Measurements from ENCODE around the gene NTM. TPM values are rescaled to one million over a fixed set of nuclear protein-coding genes. Genes with fewer than 3 reads are reported as not detected.

NTM gene
- total RNA-seq, 1 experiment from 2014 or later = 0.73 TPM

DNA sequence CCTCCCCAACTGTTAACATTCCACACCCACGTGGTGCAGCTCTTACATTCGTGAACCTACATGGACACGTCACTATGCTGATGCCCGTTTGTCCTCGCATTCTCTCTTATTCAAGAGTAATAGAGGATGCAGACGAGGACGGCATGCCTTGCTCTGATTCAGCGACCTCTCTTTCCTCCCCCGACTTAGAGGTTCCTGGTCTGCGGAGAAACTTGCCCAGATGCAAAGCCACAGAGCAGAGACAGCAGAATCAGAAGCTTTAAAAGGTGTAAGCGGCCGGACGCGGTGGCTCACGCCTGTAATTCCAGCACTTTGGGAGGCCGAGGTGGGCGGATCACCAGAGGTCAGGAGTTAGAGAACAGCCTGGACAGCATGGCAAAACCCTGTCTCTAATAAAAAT is 288.0 kb downstream of the NTM start:
- CTCF ChIA-PET = interaction anchor here (0.6 kb wide), 1 partner anchor 17 kb away, joined by 4 read pairs; no protein-coding TSS in a partner anchor
- no peaks in the 10 kb centered on the region for H3K36me3 Mint-ChIP-seq (ENCODE audit: insufficient read depth, unreplicated experiment)
- intact Hi-C loops (cut with micrococcal nuclease; ENCODE audit: unreplicated experiment) = no loop called here
- H3K4me3 Mint-ChIP-seq (ENCODE audit: unreplicated experiment) = no peak overlapping the region
- peaks cover 38% of the 10 kb centered on the region for H3K27me3 Mint-ChIP-seq (ENCODE audit: insufficient read depth, unreplicated experiment)
- BruUV-seq (replicated peaks) = no TSS peak
- Histone ChIP-seq H3K9me3 (no peaks in the 10 kb centered on the region), H3K4me1 (no peaks in the 10 kb centered on the region), H3K4me3 (ENCODE audit: low read depth, low read length) (no peak overlapping the region), H3K27me3 (replicated peaks; ENCODE audit: control insufficient read depth, insufficient read depth, low read length) (no peaks in the 10 kb centered on the region), H3K36me3 (ENCODE audit: control insufficient read depth, insufficient read depth, low read length) (no peaks in the 10 kb centered on the region)
- no peak for DNase-seq
- TF ChIP-seq, protein P1, sequence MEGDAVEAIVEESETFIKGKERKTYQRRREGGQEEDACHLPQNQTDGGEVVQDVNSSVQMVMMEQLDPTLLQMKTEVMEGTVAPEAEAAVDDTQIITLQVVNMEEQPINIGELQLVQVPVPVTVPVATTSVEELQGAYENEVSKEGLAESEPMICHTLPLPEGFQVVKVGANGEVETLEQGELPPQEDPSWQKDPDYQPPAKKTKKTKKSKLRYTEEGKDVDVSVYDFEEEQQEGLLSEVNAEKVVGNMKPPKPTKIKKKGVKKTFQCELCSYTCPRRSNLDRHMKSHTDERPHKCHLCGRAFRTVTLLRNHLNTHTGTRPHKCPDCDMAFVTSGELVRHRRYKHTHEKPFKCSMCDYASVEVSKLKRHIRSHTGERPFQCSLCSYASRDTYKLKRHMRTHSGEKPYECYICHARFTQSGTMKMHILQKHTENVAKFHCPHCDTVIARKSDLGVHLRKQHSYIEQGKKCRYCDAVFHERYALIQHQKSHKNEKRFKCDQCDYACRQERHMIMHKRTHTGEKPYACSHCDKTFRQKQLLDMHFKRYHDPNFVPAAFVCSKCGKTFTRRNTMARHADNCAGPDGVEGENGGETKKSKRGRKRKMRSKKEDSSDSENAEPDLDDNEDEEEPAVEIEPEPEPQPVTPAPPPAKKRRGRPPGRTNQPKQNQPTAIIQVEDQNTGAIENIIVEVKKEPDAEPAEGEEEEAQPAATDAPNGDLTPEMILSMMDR (IDR thresholded peaks at IDR 0.05; ENCODE audit: insufficient read depth in 1 of 2, low read depth in 1 of 2, low read length in 1 of 2, severe bottlenecking in 1 of 2, unreplicated experiment in 1 of 2) = no peak
- no peaks in the 10 kb centered on the region for H3K9me3 Mint-ChIP-seq (ENCODE audit: unreplicated experiment)
- POLR2A ChIA-PET = no interaction called here
- no peak overlapping the region for H3K27ac Mint-ChIP-seq (ENCODE audit: unreplicated experiment)
- no peaks in the 10 kb centered on the region for H3K4me1 Mint-ChIP-seq (ENCODE audit: low read depth, unreplicated experiment)

DNA sequence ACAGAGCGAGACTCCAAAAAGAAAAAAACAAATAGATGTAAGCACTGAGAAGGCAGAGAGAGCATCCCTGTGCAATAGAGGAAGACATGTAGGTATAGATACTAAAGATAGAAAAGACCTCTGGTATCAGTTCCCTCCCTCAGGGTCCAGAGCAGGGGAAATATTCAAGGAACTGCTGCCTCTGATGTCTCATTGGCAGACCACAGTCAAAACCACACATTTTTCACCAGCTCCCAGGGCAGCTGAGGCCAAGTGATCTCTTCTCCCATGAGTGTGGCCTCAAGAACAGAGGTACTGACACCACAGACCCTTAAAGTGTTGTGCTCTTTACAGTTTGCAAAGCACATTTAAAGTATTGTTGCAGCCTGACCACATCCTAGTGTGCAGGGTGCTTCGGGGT is 288.5 kb downstream of the NTM start:
- no peaks in the 10 kb centered on the region for H3K36me3 Mint-ChIP-seq (ENCODE audit: insufficient read depth, unreplicated experiment)
- CTCF ChIA-PET = no interaction called here
- DNase-seq = no peak
- no peaks in the 10 kb centered on the region for H3K9me3 Mint-ChIP-seq (ENCODE audit: unreplicated experiment)
- H3K27me3 Mint-ChIP-seq (ENCODE audit: insufficient read depth, unreplicated experiment) = peaks cover 37% of the 10 kb centered on the region
- no peaks in the 10 kb centered on the region for H3K27me3 ChIP-seq (replicated peaks; ENCODE audit: control insufficient read depth, insufficient read depth, low read length)
- H3K4me3 Mint-ChIP-seq (ENCODE audit: unreplicated experiment) = no peak overlapping the region
- no peak overlapping the region for H3K27ac Mint-ChIP-seq (ENCODE audit: unreplicated experiment)
- no peaks in the 10 kb centered on the region for H3K4me1 ChIP-seq
- H3K9me3 ChIP-seq = no peaks in the 10 kb centered on the region
- no peaks in the 10 kb centered on the region for H3K36me3 ChIP-seq (ENCODE audit: control insufficient read depth, insufficient read depth, low read length)
- POLR2A ChIA-PET = no interaction called here
- BruUV-seq (replicated peaks) = no TSS peak
- H3K4me3 ChIP-seq (ENCODE audit: low read depth, low read length) = no peak overlapping the region
- H3K4me1 Mint-ChIP-seq (ENCODE audit: low read depth, unreplicated experiment) = no peaks in the 10 kb centered on the region
- intact Hi-C loops (cut with micrococcal nuclease; ENCODE audit: unreplicated experiment) = no loop called here
- TF ChIP-seq, protein P1 (IDR thresholded peaks at IDR 0.05; ENCODE audit: insufficient read depth in 1 of 2, low read depth in 1 of 2, low read length in 1 of 2, severe bottlenecking in 1 of 2, unreplicated experiment in 1 of 2) = no peak

DNA sequence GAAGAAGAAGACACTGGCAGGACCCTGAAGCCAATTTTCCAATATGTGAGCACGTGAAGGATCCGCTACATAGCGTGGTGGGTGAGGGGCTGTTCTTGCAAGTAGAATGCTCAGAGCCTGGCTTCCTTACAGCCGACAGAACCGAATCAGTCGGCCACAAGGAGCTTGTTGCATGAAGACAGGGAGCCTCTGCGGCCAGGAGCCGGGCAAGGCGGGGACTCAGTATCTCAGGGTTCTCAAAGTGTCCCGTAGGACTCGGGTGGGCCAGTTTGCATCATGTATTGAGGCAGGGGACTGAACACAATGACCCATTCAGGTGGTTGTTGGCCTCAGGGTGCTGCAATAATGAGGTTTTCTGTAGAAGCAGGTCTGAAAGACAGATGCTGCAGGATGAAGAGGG is 289.5 kb downstream of the NTM start:
- Mint-ChIP-seq H3K27ac (ENCODE audit: unreplicated experiment) (no peak overlapping the region), H3K27me3 (ENCODE audit: insufficient read depth, unreplicated experiment) (peaks cover 31% of the 10 kb centered on the region)
- intact Hi-C loops (cut with micrococcal nuclease; ENCODE audit: unreplicated experiment) = no loop called here

More for the DNA sequence above, 289.5 kb downstream of the NTM start:
- H3K4me1 Mint-ChIP-seq (ENCODE audit: low read depth, unreplicated experiment) = no peaks in the 10 kb centered on the region
- CTCF ChIA-PET = no interaction called here
- Histone ChIP-seq H3K4me1 (no peaks in the 10 kb centered on the region), H3K36me3 (ENCODE audit: control insufficient read depth, insufficient read depth, low read length) (no peaks in the 10 kb centered on the region), H3K9me3 (no peaks in the 10 kb centered on the region), H3K4me3 (ENCODE audit: low read depth, low read length) (no peak overlapping the region), H3K27me3 (replicated peaks; ENCODE audit: control insufficient read depth, insufficient read depth, low read length) (no peaks in the 10 kb centered on the region)
- BruUV-seq (replicated peaks) = no TSS peak
- TF ChIP-seq, protein P1 (IDR thresholded peaks at IDR 0.05; ENCODE audit: insufficient read depth in 1 of 2, low read depth in 1 of 2, low read length in 1 of 2, severe bottlenecking in 1 of 2, unreplicated experiment in 1 of 2) = no peak
- H3K4me3 Mint-ChIP-seq (ENCODE audit: unreplicated experiment) = no peak overlapping the region
- H3K36me3 Mint-ChIP-seq (ENCODE audit: insufficient read depth, unreplicated experiment) = no peaks in the 10 kb centered on the region
- POLR2A ChIA-PET = no interaction called here
- no peak for DNase-seq
- H3K9me3 Mint-ChIP-seq (ENCODE audit: unreplicated experiment) = no peaks in the 10 kb centered on the region

Data from Caco-2 (cell line).